ENCODE results near the gene ATP6V0E2. TPM values are rescaled to one million over a fixed set of nuclear protein-coding genes. Genes with fewer than 3 reads are reported as not detected.

ATP6V0E2 gene
- total RNA-seq, 1 experiment from 2014 or later, result 50.1 TPM

- H3K4me1 ChIP-seq (ENCODE audit: insufficient read depth, low read length, poor library complexity, severe bottlenecking), result no peaks in the 10 kb centered on the region
- POLR2A ChIA-PET (ENCODE audit: low non-redundant PET), result no interaction called here
- intact Hi-C loops (cut with micrococcal nuclease; ENCODE audit: unreplicated experiment), result no loop called here
- no peak overlapping the region for H3K4me3 ChIP-seq (ENCODE audit: low read depth, low read length, poor library complexity, severe bottlenecking)
- H3K27me3 ChIP-seq (replicated peaks; ENCODE audit: insufficient read depth, low read depth, low read length, poor library complexity), result no peaks in the 10 kb centered on the region
- TF ChIP-seq EZH2 (IDR thresholded peaks at IDR 0.05; ENCODE audit: borderline replicate concordance, low read depth, low read length, poor library complexity, severe bottlenecking), result no peak
- TF ChIP-seq, protein P1, sequence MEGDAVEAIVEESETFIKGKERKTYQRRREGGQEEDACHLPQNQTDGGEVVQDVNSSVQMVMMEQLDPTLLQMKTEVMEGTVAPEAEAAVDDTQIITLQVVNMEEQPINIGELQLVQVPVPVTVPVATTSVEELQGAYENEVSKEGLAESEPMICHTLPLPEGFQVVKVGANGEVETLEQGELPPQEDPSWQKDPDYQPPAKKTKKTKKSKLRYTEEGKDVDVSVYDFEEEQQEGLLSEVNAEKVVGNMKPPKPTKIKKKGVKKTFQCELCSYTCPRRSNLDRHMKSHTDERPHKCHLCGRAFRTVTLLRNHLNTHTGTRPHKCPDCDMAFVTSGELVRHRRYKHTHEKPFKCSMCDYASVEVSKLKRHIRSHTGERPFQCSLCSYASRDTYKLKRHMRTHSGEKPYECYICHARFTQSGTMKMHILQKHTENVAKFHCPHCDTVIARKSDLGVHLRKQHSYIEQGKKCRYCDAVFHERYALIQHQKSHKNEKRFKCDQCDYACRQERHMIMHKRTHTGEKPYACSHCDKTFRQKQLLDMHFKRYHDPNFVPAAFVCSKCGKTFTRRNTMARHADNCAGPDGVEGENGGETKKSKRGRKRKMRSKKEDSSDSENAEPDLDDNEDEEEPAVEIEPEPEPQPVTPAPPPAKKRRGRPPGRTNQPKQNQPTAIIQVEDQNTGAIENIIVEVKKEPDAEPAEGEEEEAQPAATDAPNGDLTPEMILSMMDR (conservative IDR thresholded peaks at IDR 0.05; ENCODE audit: low read depth, low read length), result no peak
- H3K36me3 ChIP-seq (ENCODE audit: insufficient read depth, low read length, poor library complexity, severe bottlenecking), result no peaks in the 10 kb centered on the region
- no peaks in the 10 kb centered on the region for H3K9me3 ChIP-seq (ENCODE audit: low read depth, low read length, poor library complexity, severe bottlenecking)
- BruUV-seq (replicated peaks), result no TSS peak
- no peak for DNase-seq (ENCODE audit: low spot score)
- CTCF ChIA-PET, result no interaction called here
- no peak overlapping the region for H3K27ac ChIP-seq (ENCODE audit: low read depth, low read length, poor library complexity, severe bottlenecking)
These were observed 48.0 kb upstream of the ATP6V0E2 start for GRCh38 chr7:149825567-149826343.

DNA sequence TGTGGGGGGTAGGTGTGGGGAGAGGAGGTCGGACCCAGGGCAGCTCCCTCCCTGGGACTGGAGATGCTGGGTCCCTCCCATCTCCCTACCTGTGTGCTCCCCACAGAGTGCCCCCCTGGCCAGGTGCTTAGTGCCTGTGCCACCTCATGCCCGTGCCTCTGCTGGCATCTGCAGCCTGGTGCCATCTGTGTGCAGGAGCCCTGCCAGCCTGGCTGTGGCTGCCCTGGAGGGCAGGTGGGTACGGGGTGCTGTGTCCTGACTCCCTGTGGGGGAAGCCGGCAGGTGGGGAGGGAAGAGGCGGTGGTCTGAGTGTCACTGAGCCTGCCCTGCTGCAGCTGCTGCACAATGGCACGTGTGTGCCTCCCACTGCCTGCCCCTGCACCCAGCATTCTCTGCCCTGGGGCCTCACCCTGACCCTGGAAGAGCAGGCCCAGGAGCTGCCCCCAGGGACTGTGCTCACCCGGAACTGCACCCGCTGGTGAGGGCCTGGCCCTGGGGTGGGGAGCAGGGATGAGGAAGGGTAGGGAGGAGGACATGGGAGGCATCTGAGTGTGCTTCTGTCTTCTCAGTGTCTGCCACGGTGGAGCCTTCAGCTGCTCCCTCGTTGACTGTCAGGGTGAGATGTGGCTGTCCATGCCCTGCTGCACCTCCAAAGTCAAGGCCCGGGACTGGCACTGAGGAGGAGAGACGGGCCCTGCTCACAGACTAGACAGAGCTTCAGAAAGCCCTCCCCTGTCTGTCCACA is 47.3 kb upstream of the ATP6V0E2 start:
- POLR2A ChIA-PET (ENCODE audit: low non-redundant PET), result no interaction called here
- Histone ChIP-seq H3K4me1 (ENCODE audit: insufficient read depth, low read length, poor library complexity, severe bottlenecking) (no peaks in the 10 kb centered on the region), H3K27me3 (replicated peaks; ENCODE audit: insufficient read depth, low read depth, low read length, poor library complexity) (no peaks in the 10 kb centered on the region), H3K4me3 (ENCODE audit: low read depth, low read length, poor library complexity, severe bottlenecking) (no peak overlapping the region), H3K27ac (ENCODE audit: low read depth, low read length, poor library complexity, severe bottlenecking) (no peak overlapping the region), H3K36me3 (ENCODE audit: insufficient read depth, low read length, poor library complexity, severe bottlenecking) (no peaks in the 10 kb centered on the region), H3K9me3 (ENCODE audit: low read depth, low read length, poor library complexity, severe bottlenecking) (no peaks in the 10 kb centered on the region)
- no peak for DNase-seq (ENCODE audit: low spot score)
- intact Hi-C loops (cut with micrococcal nuclease; ENCODE audit: unreplicated experiment), result no loop called here
- BruUV-seq (replicated peaks), result no TSS peak
- TF ChIP-seq EZH2 (IDR thresholded peaks at IDR 0.05; ENCODE audit: borderline replicate concordance, low read depth, low read length, poor library complexity, severe bottlenecking), result no peak
- TF ChIP-seq, protein P1 (conservative IDR thresholded peaks at IDR 0.05; ENCODE audit: low read depth, low read length), result no peak
- CTCF ChIA-PET, result no interaction called here

- no peaks in the 10 kb centered on the region for H3K4me1 ChIP-seq (ENCODE audit: insufficient read depth, low read length, poor library complexity, severe bottlenecking)
- TF ChIP-seq, protein P1 (conservative IDR thresholded peaks at IDR 0.05; ENCODE audit: low read depth, low read length), result no peak
- TF ChIP-seq EZH2 (IDR thresholded peaks at IDR 0.05; ENCODE audit: borderline replicate concordance, low read depth, low read length, poor library complexity, severe bottlenecking), result no peak
- H3K36me3 ChIP-seq (ENCODE audit: insufficient read depth, low read length, poor library complexity, severe bottlenecking), result no peaks in the 10 kb centered on the region
- ChIA-PET POLR2A (ENCODE audit: low non-redundant PET) (no interaction called here), CTCF (no interaction called here)
- intact Hi-C loops (cut with micrococcal nuclease; ENCODE audit: unreplicated experiment), result no loop called here
- no peaks in the 10 kb centered on the region for H3K9me3 ChIP-seq (ENCODE audit: low read depth, low read length, poor library complexity, severe bottlenecking)
- no peak overlapping the region for H3K27ac ChIP-seq (ENCODE audit: low read depth, low read length, poor library complexity, severe bottlenecking)
- no TSS peak for BruUV-seq (replicated peaks)
- H3K4me3 ChIP-seq (ENCODE audit: low read depth, low read length, poor library complexity, severe bottlenecking), result no peak overlapping the region
- DNase-seq (ENCODE audit: low spot score), result no peak
- H3K27me3 ChIP-seq (replicated peaks; ENCODE audit: insufficient read depth, low read depth, low read length, poor library complexity), result no peaks in the 10 kb centered on the region
These were observed 46.4 kb upstream of the ATP6V0E2 start for GRCh38 chr7:149827089-149827981.

Data from A673 (cell line).